Stimulated activated CD4-positive, alpha-beta T cell treated with anti-CD3 and anti-CD28 coated beads, Interleukin-1b, Interleukin-23, amount 100 ng/mL, for 1 hour (primary cell): ENCODE measurements around the gene MEPCE.
"Not testable (repeated sequence)": the region's sequence is repeated elsewhere in the genome, so short reads cannot be mapped to it uniquely, and the experiment has no call there.

Experiments used
- DNase-seq, 2 donors: peaks; one replicate each; pipeline ENCODE4 v3.0.0-alpha.2; 2020; ENCODE audit warnings: low read depth in 2 of 2

Gene MEPCE

GRCh38 chr7:100433592-100434296 lies 4.1 kb downstream of the MEPCE start:
- DNase-seq: no peak

GRCh38 chr7:100434297-100435144 lies 4.9 kb downstream of the MEPCE start:
- DNase-seq: no peak

GRCh38 chr7:100435401-100436304 lies 6.0 kb downstream of the MEPCE start:
- DNase-seq: no peak

GRCh38 chr7:100437150-100438100 lies 7.8 kb downstream of the MEPCE start:
- DNase-seq: no peak

- DNase-seq: no peak
Measured at GRCh38 chr7:100438172-100438571, 8.5 kb downstream of the MEPCE start.

- not testable (repeated sequence) for DNase-seq
Measured at GRCh38 chr7:100438731-100439130, 9.1 kb downstream of the MEPCE start.

- DNase-seq: not testable (repeated sequence)
Measured at GRCh38 chr7:100439244-100439643, 9.6 kb downstream of the MEPCE start.

GRCh38 chr7:100441641-100442535 lies 12.3 kb downstream of the MEPCE start:
- no peak for DNase-seq

- DNase-seq: no peak
Measured at GRCh38 chr7:100443096-100443840, 13.6 kb downstream of the MEPCE start.

- DNase-seq: no peak
Measured at GRCh38 chr7:100444311-100445278, 15.0 kb downstream of the MEPCE start.

- no peak for DNase-seq
Measured at GRCh38 chr7:100446040-100446439, 16.4 kb downstream of the MEPCE start.

GRCh38 chr7:100447363-100447762 lies 17.7 kb downstream of the MEPCE start:
- DNase-seq: not testable (repeated sequence)

GRCh38 chr7:100449190-100449795 lies 19.7 kb downstream of the MEPCE start:
- DNase-seq: no peak

- DNase-seq: no peak
Measured at GRCh38 chr7:100452513-100452912, 22.9 kb downstream of the MEPCE start.

GRCh38 chr7:100453854-100454253 lies 24.2 kb downstream of the MEPCE start:
- not testable (repeated sequence) for DNase-seq

GRCh38 chr7:100455206-100455605 lies 25.6 kb downstream of the MEPCE start:
- no peak for DNase-seq

- no peak for DNase-seq
Measured at GRCh38 chr7:100456562-100456961, 26.9 kb downstream of the MEPCE start.
